22Rv1 (cell line): ENCODE data around the gene COL23A1.

ENCODE experiments used
- H3K27ac ChIP-seq: fragments of 450-650 bp; 2 replicates; pipeline ENCODE4 v1.5.1; 2017
- CTCF ChIP-seq: fragments of 450-650 bp; IDR thresholded peaks from 2 replicates; pipeline ENCODE4 v1.5.1; 2017; ENCODE audit warnings: mild to moderate bottlenecking
- ZFX ChIP-seq: fragments of 450-650 bp; IDR thresholded peaks from 2 replicates; pipeline ENCODE4 v1.6.1; 2017; ENCODE audit warnings: antibody characterized with exemption, borderline replicate concordance

Gene COL23A1

GRCh38 chr5:178429491-178430185 lies 160.6 kb downstream of the COL23A1 start:
- TF ChIP-seq ZFX = no peak
- no peak for TF ChIP-seq CTCF
- no peak overlapping the region for H3K27ac ChIP-seq

- TF ChIP-seq ZFX (no peak), CTCF (no peak)
- no peak overlapping the region for H3K27ac ChIP-seq
These were observed 161.1 kb downstream of the COL23A1 start for GRCh38 chr5:178429156-178429468.

GRCh38 chr5:178428341-178429155 lies 161.6 kb downstream of the COL23A1 start:
- no peak overlapping the region for H3K27ac ChIP-seq
- no peak for TF ChIP-seq CTCF
- no peak for TF ChIP-seq ZFX

DNA sequence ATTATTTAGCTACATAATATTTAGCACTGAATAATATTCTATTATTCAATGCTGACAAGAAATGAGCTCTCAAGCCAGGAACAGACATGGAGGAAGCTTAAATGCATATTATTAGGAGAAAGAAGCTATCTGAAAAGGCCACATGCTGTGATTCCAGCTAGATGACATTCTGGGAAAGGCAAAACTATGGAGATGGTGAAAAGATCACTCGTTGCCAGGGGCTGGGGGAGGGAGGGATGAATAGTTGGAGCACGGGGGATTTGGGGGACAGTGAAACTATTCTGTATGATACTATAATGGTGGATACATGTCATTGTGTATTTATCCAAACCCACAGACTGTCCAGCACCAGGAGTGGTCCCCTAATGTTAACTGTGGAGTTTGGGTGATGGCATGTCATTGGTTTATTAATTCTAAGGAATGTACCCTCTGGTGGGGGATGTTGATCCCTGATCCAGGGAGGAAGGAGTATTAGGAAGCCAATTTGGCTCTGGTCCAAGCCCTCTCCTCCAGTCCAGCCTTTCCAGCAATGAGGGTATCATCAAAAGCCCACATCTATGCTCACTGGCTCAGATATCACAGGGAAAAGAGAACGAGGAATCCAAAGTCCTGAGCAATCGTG lies 162.5 kb downstream of the COL23A1 start:
- TF ChIP-seq CTCF (no peak), ZFX (no peak)
- no peak overlapping the region for H3K27ac ChIP-seq

DNA sequence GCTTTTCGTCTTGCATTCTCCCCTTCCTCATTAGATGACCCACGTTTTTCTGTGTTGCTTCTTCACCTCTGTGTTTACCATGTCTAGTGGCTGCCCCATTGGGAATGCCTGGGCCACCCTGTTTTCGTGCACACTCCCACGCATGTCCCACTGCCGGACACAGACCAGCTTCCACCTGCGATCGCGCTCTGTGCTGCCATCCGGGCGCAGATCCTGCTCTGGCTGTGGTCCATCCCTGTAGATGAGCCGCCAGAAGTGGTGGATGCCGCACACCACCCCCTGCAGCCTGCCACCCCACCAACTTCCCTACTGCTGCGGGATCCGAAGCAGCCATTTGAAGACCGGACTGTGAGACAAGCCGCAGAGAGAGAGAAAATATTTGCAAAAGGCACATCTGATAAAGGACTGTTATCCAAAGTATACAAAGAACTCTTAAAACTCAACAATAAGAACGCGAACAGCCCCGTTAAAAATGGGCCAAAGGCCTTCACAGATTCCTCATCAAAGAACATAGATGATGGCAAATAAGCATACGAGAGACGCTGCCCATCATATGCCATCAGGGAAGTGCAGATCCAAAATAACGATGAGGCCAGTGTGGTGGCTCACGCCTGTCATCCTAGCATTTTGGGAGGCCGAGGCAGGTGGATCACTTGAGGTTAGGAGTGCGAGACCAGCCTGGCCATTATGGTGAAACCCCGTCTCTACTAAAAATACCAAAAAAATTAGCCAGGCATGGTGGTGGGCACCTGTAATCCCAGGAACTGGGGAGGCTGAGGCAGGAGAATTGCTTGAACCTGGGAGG lies 163.7 kb downstream of the COL23A1 start:
- no peak for TF ChIP-seq ZFX
- TF ChIP-seq CTCF = no peak
- no peak overlapping the region for H3K27ac ChIP-seq

- no peak overlapping the region for H3K27ac ChIP-seq
- TF ChIP-seq CTCF (no peak), ZFX (no peak)
These were observed 164.5 kb downstream of the COL23A1 start for GRCh38 chr5:178425621-178426068.
